GM19468 (cell line): ENCODE data around the gene SGIP1.

Experiments
- ATAC-seq: cut with Tn5 transposase; IDR thresholded peaks from one replicate; pipeline ENCODE4 v1.9.1; 2021; ENCODE audit warnings: mild to moderate bottlenecking, moderate library complexity, moderate number of reproducible peaks; ENCODE audit not compliant: unreplicated experiment; ENCODE audit errors: extremely low read depth

The SGIP1 gene

DNA sequence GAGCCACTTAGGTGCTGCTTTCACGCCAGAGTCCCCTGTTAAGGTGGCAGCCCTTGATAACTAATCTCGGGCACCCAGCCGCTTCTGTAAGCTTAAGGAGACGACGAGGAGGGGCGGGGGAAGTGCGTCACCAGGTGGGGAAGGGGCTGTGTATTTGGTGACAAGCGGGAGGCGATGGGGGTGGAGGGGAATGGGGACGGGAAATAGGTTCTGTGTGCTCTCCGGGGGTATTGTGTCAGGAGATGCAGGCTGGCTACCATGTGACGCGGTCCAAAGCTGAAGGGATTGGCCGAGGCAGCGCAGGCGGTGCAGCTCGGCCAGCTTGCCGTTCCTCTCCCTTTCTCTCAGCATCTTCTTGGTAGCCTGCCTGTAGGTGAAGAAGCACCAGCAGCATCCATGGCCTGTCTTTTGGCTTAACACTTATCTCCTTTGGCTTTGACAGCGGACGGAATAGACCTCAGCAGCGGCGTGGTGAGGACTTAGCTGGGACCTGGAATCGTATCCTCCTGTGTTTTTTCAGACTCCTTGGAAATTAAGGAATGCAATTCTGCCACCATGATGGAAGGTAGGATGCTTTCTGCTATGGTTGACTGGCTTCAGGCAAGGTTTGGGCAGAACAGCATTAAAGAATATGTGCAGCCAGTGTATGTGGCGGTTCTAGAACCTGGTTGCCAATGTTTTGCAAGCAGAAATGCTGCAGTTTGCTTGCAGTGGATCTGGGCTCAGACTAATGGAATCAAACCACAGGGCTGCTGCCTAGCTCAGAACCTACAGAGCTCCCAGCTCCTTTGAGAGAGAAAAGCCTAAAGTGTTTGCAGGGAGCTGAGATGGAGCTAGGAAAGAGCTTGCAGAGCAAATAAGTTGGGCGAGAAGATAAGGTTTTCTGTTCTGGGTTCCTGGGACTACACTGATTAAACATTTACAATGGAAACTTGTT lies at the start of gene SGIP1:
TSS of gene SGIP1 (plus strand) at position 350 of the 937 bp plus-strand sequence. CDS start at position 556, 206 bp downstream.
- no peak for ATAC-seq

DNA sequence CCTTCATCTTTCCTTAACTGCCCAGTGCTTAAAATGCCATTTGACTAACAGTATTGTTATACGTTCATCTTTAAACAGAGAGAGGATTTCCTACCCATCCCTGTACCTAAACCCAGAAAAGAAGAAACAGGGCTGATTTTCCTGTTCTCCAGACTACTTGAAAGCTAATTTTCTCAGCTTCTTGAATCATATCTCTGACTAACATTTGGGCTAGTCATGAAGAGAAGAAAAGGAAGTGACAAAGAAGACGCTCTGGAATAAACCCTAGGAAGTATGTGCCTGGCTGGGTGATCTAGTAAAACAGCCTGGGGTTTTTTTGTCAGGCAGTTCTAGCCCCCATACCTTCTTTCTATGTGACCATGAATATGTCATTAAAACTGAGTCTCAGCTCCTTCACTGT lies 44.8 kb upstream of the SGIP1 start:
- no peak for ATAC-seq

GRCh38 chr1:66489972-66490601 lies 43.9 kb upstream of the SGIP1 start:
- ATAC-seq, result no peak

GRCh38 chr1:66490816-66491215 lies 43.1 kb upstream of the SGIP1 start:
- no peak for ATAC-seq

- ATAC-seq, result no peak
Measured at GRCh38 chr1:66492424-66492823, 41.5 kb upstream of the SGIP1 start.

DNA sequence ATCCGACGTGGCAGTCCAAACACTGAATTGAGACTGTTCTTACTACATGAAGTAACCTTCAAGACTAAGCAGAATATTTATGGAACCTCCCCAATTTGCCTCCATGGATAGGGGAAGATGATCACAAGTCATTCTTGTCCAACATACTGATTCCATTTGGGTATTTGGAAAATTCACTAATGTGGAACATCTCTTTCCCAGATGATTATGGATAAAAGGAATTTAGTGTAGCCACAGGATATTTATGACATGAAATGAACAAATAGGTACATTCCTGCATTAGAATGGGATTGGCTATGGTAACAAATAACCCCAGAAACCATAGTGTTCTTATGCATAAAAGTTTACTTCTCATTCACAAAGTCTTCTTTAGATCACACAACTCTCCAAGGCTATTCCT lies 40.2 kb upstream of the SGIP1 start:
- no peak for ATAC-seq

DNA sequence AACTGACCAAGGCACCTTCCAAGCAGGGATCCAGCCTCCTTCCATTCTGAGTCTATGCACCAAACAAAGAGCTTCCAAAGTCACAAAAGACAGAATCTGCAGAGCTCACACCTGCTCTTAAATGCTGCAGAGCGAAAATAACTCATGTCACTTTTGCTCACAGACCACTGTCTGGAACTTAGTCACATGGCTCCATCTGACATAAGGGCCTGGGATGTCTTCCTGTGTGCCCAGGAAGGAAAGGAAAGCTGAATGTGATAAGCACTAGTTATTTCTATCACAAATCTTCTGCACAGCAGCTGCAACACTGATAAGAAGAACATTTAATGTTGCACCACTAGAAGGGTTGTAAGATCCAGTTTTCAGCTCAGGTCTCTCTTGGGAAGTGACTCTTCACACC lies 39.5 kb upstream of the SGIP1 start:
- ATAC-seq, result no peak

DNA sequence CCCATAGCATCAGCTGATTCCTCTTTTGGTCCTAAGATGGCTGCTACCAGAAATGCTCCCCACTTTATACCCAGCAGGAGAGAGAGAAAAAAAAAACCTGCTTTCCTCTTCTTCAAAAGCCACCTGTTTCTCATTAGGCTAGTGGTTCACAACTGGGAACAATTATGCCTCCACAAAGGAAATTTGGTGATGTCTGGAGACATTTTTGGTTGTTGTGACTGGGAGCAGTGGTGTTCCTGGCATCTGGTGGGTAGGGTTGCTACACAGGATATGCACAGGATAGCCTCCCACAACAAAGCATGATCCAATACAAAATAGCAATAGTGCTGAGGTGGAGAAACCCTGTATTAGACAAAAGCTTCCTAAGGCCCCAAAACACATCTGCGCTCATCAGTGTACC lies 38.5 kb upstream of the SGIP1 start:
- ATAC-seq, result no peak

DNA sequence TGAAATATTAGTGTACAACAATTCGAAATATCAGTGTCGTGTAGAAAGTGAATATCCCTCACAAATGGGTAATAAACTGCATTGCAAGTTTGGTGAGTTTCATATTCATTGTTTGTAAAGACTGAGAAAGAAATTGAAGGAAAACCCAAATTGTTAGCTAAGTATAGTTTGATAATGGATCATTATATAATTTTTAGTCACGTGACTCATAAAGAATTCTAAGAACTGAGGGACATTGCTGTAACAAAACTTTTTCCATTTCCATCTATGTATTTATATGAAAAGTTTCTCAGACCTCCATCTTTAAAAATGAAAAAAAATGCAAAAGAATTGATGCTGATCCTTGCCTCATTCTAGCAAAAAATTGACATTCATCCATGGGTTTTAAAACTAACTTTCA lies 36.0 kb upstream of the SGIP1 start:
- no peak for ATAC-seq

DNA sequence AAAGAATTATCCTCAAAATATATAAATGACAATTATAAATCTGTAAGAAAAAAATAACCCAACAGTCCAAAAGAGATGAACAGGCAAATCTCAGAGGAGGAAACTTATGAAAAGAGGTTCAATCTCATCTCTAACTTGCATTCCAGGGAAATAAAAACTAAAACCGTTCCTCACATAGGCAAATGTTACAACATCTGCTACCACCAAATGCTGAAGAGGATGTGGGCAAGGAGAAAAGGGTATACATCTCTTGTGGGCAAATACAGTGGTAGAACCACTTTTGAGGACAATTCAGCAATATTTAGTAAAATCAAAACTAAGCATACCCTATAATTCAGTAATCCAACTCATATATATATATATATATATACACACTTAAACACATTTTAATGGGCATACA lies 33.7 kb upstream of the SGIP1 start:
- no peak for ATAC-seq

DNA sequence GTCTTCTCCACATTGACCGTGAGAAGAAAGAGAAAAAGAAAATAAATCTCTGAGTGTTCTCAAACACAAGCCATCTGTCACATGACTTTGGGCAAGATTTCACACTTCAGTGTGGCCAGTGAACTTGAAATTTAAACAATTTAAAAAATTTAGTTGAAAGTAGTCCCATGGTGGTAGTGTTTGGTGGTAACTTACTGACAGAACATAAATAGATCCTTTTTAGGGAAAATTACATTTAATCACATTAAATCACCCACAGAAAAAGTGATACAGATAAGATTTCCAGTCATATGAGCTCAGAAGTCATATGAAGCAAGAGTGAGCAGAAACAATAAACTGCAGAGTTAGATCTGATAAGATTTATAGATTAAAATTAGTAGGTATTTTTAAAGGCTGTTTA lies 31.9 kb upstream of the SGIP1 start:
- no peak for ATAC-seq

- ATAC-seq, result no peak
Measured at GRCh38 chr1:66503841-66504470, 30.0 kb upstream of the SGIP1 start.

DNA sequence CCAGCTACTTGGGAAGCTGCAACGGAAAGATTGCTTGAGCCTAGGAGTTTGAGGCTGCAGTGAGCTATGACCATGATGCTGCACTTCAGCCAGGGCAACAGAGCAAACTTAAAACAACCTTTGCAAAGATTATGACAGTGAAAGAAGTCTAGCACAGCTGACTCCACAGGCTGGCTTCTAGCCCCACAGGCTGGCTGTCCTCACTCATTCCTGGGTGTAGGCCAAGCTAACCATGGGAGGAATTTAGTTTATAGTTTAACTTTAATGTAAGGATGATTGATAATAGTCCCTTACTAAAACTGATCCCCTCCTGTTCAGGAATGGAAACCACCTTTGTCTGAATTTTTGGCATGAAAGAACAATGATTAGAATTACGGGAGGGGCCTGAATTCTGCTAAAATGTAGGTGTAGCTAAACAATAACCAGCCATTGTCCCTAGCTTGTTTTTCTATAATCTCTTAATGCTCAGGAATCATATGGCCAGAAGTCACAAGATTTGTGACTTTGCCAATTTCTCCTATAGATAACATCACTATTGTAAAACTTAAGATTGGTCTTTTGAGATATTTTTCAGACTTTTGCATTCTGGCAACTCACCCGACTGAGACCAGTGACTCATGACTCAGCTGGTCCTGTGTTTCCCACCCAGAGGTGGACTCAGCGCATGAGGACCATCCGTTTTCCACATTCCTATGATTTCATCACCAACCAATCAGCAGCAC lies 28.1 kb upstream of the SGIP1 start:
- no peak for ATAC-seq

DNA sequence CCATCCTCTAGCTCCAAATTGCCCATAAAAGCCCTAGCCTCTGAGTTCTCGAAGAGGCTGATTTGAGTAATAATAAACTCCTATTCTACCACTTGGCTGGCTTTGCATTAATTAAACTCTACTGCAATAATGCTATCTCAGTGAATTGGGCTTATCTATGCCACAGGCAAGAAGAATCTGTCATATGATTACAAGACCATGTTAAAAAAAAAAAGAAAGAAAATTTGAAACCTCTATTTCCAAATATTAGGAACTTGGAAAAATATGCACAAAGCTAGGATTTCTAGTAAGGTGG lies 27.6 kb upstream of the SGIP1 start:
- ATAC-seq, result no peak

DNA sequence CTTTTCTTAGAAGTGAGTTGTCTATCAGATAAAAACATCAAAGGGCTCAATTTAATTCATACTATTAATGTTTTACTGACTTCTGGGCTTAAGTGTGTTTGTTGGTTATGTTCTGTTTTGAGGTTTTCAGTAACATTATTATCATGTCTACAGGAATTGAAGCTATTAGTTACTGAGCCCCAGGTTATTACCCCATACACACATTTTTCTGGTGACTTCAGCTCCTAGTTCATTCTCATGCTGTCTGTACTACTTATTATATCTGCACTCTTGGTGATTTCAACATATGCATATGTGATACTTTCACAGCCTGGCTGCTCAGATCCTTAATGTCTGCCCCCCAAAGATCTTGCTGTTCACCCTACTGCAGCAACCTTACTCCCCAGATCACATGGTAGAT lies 27.0 kb upstream of the SGIP1 start:
- no peak for ATAC-seq

GRCh38 chr1:66510407-66510806 lies 23.5 kb upstream of the SGIP1 start:
- no peak for ATAC-seq

DNA sequence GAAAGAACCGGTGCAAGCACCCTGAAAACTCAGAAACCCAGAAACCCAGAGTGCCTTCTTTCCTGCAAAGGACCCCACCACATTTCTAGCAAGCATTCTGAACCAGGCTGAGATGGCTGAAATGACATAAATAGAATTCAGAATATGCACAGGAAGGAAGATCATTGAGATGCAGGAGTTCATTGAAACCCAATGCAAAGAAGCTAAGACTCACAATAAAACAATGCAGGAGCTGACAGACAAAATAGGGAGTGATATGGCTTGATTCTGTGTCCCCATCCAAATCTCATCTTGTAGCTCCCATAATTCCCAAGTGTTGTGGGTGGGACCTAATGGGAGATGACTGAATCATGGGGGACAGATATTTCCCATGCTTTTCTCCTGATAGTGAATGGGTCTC lies 22.8 kb upstream of the SGIP1 start:
- no peak for ATAC-seq

DNA sequence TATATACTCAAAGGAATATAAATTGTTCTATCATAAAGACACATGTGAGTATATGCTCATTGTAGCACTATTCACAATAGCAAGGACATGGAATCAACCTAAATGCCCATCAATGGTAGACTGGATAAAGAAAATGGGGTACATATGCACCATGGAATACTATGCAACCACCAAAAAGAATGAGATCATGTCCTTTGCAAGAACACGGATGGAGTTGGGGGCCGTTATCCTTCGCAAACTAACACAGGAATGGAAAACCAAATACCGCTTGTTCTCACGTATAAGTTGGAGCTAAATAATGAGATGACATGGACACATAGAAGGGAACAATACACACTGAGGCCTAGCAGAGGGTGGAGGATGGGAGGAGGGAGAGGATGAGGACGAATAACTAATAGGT lies 16.0 kb upstream of the SGIP1 start:
- ATAC-seq, result no peak

GRCh38 chr1:66518654-66519053 lies 15.3 kb upstream of the SGIP1 start:
- ATAC-seq, result no peak

DNA sequence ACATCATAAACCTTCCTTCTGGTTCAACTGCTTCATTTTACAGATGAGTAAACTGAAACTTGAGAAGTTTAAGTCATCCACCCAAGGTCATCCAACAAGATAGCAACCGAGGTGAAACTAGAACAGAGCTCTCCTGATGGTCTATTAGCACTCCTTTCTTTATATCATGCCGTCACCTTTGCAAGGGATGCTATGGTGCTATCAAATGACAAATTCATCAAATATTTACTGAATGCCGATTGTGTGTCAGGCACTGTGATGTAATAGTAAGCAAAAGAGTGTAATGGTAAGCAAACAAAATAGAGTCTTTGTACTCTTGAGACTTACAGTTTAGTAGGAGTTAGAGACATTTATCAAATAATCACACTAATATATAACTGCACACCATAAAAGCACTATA lies 14.0 kb upstream of the SGIP1 start:
- ATAC-seq, result no peak

DNA sequence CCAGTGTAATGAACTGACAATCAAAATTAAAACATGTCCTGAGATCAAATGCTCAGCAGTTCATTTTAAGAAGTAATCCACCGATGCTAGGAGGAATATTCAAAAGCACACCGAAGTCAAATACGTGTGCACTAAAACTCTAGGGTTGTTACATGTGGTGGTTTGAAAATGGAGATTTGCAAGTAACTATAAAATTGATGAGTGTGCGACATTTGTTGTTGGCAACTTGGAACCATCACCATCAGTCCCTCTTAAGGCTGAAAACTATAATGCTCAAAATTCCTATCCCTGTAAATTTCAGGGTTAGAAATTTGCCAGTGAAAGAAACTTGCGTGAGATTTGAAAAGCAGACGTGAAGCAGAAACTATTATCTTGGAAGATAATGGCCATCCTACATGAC lies 13.3 kb upstream of the SGIP1 start:
- no peak for ATAC-seq
